ENCODE measurements around the gene QTRT2.

DNA sequence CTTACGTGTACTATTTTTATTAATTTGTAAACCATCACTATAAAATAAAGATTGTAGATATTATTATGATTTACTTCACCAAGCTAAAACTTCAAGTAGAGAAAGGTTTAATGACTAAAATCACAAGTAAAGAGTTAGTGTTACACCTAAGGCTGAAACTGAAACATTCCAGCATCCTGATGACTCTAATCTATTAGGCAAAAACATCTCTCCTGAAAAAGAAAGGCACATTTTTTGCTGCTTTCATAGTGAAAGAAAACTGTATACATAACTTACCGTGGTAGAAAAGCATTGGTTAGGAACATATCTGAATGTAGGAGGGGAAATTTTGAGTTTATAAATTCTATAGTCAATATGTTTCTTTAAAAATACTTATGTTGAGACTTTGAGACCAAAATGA lies 35.6 kb upstream of the QTRT2 start:
- TF ChIP-seq, protein P1, sequence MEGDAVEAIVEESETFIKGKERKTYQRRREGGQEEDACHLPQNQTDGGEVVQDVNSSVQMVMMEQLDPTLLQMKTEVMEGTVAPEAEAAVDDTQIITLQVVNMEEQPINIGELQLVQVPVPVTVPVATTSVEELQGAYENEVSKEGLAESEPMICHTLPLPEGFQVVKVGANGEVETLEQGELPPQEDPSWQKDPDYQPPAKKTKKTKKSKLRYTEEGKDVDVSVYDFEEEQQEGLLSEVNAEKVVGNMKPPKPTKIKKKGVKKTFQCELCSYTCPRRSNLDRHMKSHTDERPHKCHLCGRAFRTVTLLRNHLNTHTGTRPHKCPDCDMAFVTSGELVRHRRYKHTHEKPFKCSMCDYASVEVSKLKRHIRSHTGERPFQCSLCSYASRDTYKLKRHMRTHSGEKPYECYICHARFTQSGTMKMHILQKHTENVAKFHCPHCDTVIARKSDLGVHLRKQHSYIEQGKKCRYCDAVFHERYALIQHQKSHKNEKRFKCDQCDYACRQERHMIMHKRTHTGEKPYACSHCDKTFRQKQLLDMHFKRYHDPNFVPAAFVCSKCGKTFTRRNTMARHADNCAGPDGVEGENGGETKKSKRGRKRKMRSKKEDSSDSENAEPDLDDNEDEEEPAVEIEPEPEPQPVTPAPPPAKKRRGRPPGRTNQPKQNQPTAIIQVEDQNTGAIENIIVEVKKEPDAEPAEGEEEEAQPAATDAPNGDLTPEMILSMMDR (IDR thresholded peaks at IDR 0.05 in 4 of 5, conservative IDR thresholded peaks at IDR 0.05 in 1 of 5), result no peak
- no peak for TF ChIP-seq POLR2A (IDR thresholded peaks at IDR 0.05)
